Nucleus accumbens (tissue), 56 donors: Measurements from ENCODE around the gene SYCP1.
"Not testable (repeated sequence)": the region's sequence is repeated elsewhere in the genome, so short reads cannot be mapped to it uniquely, and the experiment has no call there.

ENCODE experiments used
- DNase-seq, 56 donors: peaks; one replicate each; lab custom pipeline; 2025; lab: John Stamatoyannopoulos, UW

The SYCP1 gene, protein sequence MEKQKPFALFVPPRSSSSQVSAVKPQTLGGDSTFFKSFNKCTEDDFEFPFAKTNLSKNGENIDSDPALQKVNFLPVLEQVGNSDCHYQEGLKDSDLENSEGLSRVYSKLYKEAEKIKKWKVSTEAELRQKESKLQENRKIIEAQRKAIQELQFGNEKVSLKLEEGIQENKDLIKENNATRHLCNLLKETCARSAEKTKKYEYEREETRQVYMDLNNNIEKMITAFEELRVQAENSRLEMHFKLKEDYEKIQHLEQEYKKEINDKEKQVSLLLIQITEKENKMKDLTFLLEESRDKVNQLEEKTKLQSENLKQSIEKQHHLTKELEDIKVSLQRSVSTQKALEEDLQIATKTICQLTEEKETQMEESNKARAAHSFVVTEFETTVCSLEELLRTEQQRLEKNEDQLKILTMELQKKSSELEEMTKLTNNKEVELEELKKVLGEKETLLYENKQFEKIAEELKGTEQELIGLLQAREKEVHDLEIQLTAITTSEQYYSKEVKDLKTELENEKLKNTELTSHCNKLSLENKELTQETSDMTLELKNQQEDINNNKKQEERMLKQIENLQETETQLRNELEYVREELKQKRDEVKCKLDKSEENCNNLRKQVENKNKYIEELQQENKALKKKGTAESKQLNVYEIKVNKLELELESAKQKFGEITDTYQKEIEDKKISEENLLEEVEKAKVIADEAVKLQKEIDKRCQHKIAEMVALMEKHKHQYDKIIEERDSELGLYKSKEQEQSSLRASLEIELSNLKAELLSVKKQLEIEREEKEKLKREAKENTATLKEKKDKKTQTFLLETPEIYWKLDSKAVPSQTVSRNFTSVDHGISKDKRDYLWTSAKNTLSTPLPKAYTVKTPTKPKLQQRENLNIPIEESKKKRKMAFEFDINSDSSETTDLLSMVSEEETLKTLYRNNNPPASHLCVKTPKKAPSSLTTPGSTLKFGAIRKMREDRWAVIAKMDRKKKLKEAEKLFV

DNA sequence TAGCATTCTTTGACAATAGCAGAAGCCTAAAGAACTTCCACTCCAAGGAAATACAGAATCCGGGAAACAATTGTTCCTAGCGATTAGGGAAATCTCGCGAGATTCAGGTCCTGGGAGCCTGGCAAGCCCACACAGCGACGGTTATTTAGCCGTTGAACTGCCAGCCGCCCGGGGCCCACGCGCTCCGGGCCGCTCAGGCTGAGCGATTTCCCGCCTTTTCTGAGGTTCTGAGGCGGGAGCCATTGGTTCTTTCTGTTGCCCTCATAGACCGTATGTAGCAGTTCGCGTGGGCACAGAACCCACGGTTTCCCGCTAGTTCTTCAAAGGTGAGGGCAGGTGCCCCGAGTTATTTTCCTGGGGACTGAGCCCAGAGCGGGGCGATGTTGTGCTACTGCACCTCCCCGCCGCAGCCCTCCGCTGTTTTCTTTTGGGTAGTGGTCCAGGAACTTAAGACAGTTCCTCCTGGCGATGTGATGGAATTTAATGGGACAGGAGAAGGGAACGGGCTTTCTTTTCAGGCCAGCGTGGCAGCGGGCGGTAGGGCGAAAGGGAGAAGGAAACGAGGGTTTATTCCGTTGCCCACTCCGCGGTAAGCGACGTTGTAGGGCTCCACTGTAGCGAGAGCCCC, at the start of gene SYCP1:
TSS of gene SYCP1 (plus strand) at position 171 of the 628 bp plus-strand sequence. CDS start 602 bp downstream, outside the sequence.
- DNase-seq = no peak

DNA sequence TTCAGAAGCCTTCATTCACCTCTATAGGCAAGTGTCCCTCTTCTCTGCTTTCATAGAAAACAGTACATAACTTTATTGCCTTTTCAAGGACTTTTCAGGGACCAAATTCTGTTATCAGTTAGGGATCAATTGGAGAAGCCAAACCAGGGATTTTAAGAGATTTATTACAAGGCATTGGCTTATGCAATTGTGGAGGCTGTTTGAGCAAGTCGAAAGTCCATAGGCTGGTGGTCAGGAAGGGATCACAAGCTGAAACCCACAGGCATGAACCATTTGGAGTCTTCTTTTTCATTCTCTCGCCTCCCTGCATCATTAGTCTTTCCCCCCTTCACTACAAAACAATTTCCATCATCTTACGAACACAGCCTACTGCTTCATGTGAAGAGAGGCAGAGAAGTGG, 34.8 kb upstream of the SYCP1 start:
- DNase-seq = no peak

DNA sequence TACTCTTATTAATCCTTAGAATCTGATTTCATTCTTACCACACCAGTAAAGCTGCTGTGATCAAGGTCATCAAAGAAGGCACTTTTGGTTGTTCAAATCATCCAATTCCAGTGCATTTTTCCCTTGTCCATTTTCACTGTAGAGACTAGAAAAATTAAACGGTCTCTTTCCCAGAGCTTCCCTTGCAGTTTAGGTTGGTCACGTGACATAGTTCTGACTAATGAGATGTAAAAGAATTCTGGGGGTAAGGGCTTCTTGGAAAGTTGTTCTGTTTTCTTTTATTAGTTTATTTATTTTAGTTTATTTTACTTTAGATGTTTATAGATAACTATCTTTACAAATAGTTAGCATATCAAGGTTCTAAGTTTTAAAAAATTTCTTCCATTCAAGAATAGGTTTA, 34.3 kb upstream of the SYCP1 start:
- DNase-seq = no peak

DNA sequence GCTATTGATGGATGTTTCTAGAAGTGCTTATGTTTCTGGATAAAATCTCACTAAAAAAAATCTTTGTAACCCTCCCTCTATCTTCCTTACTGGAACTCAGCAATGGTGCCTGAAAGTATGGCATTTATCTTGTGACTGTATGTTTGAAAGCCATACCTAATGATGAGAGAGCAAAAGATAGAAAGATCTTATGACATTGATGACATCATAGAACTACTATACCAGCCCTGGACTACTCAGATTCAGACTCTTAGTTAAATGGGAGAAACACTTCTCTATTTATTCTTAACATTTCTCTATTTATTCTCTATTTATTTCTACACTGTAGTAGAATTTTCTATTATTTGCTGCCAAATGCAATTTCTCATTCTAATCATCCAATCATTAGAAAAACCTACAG, 32.7 kb upstream of the SYCP1 start:
- DNase-seq = no peak

DNA sequence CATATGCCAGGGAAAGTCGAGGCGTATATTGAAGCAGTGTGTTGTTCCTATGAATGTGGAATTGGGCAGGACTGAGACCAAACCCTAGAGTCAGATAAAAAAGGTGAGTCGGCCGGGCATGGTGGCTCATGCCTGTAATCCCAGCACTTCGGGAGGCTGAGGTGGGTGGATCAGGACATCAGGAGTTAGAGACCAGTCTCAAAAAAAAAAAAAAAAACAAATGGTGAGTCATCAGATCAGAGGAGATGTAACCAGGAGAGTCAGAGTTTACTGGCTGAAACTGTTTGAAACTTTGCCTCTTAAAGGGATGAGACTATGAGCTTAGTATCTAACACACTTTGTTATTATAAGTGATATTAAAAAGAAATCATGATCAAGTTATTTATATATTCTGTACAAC, 26.4 kb upstream of the SYCP1 start:
- DNase-seq = no peak

DNA sequence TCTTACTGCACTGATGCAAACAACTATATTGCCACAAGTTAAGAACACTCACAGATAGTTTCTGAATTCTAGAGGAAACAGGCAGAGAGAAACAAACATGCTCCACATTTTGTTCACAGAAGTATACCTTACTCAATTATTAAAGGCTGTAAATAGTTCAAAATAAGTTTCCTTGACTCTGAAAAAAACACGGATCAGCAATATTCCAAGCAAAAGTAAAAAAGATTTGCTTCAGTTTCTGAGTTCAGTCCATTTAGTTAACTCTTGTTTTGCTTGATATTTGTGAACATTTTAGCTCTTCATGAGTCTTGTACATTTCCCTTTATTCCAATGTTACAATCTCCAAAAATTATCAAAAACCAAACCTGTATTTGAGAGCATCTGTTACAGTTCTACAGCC, 24.6 kb upstream of the SYCP1 start:
- not testable (repeated sequence) for DNase-seq

DNA sequence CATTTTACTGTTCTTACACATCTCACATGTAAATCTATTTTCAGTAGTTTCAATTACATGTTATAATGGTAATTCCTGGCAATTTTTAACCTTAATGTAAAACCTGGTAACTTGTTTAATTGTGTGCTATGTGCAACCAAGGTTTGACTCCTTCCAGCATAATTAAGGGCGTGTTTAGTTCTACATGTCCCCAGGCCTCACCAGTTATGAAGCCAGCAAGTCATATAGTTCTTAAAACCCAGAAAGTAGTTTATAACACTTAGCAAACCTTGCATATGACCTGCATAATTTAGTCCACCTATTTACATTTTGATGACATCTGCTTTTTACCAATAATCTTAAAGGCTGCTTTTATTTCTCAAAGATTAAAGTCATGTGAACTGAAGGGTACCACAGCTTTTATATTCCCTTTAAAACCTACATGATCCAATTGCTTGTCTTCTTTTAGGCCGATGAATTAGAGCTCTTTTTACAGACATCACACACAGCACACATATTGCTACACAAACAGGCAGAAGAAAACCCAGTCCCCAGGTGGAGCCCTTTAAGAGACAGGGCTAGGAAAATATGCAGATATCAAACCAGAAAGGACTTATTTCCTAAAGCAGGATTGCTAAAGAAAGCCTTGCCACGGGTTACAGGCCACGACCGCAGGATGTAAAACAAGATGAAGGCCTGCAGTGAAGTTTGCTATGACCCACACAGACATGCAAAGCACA, 23.2 kb upstream of the SYCP1 start:
- DNase-seq = no peak

DNA sequence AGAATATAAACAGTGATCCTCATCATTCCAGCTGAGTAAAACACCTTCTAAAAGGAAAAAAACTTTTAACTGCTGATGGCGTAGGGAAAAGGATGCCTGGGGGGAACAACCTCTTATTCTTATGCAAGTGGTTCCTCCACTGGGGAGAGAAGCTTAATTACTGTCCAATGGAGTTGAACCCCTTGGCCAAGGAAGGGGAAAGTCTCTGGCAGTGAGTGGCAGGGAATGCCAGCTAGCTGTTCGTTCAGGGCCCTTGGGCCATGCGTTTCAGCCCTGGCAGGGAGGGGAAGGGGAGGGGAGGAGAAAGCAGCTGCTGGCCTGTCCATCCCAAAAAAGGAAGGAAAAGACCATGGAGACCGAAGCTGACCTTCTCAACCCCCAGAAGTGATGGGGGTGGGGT, 22.6 kb upstream of the SYCP1 start:
- no peak for DNase-seq

DNA sequence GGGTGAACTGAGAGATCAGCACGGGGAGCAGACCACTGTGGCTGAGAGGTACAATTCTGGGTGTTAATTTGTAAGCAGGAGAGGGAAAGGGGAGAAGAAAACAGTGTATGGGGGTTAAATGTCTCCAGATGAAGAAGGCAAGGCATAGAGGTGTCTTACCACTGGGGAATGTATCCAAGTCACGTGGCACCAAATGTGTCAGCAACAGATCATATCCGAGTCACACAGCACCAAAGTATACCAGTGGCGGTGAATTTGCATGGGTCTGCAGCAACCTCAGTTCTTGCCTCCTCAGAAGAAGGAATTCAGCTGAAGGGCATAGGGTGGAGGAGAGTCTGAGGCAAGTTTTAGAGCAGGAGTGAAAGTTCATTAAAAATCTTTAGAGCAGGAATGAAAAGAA, 21.2 kb upstream of the SYCP1 start:
- DNase-seq = no peak

DNA sequence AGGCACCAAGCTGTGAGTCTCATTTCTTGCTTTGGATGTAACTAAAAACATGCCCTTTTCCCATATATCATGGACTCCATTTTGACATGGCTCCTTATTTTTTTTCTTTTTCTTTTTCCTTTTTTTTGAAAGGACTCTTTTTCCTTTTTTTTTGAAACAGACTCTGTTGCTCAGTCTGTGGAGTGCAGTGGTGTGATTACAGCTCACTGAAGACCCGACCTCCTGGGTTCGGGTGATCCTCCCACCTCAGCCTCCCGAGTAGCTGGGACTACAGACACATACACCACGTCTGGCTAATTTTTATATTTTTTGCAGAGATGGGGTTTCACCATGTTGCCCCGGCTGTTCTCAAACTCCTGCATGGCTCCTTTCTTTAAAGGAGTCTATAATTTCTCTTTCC, 10.4 kb upstream of the SYCP1 start:
- DNase-seq = no peak

DNA sequence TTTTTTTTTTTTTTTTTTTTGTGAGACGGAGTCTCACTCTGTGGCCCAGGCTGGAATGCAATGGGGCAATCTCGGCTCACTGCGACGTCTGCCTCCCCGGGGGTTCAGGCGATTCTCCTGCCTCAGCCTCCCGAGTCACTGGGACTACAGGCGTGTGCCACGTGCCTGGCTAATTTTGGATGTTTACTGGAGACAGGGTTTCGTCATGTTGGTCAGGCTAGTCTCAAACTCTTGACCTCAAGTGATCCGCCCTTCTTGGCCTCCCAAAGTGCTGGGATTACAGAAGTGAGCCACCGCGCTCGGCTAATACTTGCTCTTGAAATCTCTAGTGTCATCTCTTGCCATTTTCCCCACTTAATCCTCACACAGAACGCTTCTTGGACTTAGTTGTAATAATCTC, 1.1 kb upstream of the SYCP1 start:
- DNase-seq = no peak

DNA sequence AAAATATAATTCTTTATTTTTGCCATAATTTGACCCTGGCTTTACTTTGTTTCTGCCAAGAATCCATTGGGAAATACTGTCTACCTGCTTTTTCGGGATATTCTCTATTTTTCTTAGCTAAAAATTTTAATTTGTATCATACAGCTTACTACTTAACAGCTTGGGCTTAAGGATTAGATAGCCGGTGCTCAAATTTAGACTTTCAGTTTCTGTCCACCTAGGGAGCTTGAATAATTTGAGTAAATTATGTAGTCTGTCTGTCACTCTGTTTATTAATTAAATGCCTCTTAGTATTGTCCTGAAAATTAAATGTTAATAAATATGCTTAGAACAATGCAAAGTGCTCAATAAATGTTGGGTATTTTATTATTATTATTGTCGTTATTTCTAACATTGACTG, 6.7 kb downstream of the SYCP1 start:
- no peak for DNase-seq

DNA sequence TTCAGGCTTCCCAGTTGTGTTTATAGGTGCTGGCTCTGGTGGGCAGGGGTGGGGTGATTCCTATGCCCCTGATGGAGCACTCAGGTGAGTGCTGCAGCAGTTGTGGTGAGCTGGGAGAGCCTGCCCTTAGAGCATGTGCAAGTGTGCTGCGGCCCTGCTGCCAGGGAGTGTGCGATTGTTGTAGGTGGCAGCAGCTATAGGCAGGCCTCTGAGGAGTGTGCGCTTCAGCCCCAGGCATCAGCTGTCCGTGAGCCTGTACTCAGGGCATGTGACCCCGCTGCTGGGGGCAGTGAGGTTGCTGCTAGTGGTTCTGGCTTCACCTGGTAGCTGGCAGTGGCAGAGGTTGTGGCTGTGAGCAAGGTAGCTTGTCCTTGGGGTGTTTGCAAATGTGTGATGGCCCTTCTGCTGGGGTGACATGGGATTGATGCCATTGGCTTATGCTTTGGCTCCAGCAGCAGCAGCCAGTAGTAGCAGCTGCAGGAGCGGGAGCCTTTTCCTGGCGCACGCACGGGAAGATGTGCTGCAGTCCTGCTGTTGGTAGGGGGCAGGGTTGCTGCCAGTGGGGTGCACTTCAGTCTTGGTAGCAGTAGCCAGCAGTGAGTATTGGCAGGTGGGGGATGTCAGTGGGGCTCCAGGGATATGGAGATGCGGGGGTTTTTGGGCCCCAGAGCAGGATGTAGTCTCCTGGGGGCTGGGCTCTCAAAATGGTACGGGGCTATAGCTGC, 37.7 kb downstream of the SYCP1 start:
- DNase-seq = no peak

DNA sequence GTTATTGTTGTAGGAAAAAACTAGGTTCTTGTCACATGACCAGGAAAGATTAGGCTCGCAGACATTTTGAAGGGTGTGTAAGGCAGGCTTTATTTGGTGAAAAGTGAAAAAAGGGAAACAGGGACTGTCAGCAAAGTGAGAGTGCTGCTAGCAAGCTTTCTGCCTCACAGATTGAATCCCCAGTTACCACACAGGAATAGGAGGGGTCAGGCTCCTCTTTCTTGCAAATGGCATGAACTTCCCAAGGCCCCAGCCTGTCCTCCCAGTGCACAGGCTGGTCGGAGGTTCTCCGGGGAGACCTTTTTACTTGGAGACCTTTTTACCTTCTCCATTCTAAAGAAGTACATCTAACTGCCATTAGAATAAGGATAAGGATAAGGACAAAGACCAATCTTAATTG, 42.1 kb downstream of the SYCP1 start:
- DNase-seq = no peak

DNA sequence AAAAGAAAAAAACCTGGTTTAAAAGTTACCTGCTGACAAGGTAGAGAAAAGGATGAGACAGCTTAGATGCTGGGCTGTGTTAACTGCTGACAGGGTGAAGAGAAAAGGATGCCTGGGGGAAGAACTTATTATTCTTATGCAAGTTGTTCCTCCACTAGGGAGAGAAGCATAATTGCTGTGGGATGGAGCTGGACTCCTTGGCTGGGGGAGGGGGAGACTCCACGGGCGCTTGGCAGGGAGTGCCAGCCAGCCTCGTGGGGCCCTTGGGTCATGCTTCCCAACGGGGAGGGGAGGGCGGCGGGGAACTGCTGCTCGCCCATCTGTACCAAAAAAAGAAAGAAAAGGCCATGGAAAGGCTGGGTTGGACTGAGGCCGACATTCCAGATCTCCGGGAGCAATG, 47.2 kb downstream of the SYCP1 start:
- DNase-seq = peak in 2 of 56 donors; percentile 3 to 18

DNA sequence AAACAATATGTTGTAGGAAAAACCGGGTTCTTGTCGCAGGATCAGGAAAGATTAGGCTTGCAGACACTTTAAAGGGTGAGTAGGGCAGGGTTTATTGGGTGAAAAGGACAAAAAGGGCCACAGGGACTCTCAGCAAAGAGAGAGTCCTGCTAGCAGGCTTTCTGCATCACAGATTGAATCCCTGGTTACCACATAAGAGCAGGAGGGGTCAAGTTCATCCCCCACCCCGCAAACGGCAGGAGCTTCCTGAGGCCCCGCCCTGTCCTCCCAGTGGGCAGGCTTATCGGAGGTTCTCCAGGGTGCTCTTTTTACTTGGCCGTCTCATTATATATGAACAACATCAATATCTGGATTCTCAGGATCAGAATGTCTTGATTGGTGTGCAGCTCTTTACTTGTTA, 47.7 kb downstream of the SYCP1 start:
- no peak for DNase-seq

DNA sequence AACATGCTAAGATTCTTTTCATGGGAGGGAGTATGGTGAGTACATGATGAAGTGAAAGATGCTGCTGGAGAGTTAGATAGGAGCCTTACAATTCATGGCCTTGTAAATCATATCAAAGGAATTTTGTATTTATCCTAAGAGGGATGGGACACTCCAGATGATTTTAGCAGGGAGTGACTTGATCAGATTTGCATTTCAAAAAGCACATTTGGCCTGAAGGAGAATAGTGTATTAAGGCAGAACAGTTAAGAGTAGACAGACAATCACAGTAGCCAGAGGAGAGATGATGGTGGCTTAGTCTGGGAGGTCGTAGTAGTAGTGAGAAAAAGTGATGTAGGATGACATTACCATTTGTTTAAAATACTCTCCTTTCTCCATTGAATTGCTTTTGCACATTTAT, 48.8 kb downstream of the SYCP1 start:
- no peak for DNase-seq

DNA sequence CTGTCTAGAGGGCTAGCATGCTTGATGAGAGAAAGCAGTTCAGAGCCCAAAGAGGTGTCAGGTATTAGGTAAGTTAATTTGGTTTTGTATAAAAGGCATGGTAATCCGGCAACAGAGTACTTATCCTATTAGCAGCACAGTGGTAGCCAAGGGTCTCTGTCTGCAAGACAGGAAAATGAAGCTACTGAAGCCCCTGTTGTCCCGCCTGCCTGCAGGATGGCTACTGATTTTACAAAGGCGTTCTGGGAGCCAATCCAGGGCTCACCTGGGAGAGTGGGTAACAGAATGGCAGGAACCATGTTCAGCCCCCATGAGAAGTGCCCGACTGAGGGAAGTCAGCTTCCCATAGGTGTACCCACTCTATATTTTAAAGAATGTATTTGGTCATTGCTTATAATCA, 61.1 kb downstream of the SYCP1 start:
- not testable (repeated sequence) for DNase-seq

DNA sequence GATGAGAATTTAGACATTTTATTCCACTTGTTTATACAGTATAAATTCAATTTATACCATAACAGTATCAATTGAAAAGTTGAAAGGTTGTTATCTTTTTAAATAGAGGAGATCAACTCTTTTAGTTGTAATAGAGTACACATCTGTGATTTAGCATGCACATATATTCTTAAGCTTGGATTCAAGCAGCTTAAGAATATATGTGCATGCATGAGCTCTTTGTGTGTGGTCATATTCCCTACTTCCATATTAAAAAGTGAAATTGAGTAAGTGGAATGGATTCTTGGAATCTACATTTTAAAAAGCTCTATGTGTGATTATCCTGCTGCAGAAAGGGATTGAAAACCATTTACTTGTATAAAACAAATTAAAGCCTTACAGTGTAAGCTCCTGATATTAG, 71.9 kb downstream of the SYCP1 start:
- no peak for DNase-seq

DNA sequence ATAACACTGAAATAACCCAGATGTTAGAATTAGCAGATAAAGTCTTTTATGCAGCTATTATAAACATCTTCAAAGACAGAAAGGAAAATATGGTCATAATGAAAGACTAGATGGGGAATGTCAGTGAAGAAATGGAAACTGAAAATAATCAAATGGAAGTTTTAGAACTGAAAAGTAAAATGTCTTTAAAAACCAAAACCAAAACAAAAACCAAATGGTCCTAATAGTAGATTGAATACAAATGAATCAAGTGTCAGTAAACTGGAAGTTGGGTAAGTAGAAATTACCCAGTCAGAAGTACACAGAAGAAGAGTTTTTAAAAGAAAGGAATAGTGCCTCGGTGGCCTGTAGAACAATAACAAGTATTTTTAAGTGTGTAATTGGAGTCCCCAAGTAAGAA, 72.7 kb downstream of the SYCP1 start:
- no peak for DNase-seq
